Endothelial cell of umbilical vein (primary cell): ENCODE data around the gene NCKAP5. TPM values are rescaled to one million over a fixed set of nuclear protein-coding genes. Genes with fewer than 3 reads are reported as not detected.

Experiments
- BruUV-seq: library from RNA; stranded (reverse); fragments of 400-500 nt; replicated peaks from 2 replicates; lab custom pipeline; 2021; lab: Mats Ljungman, UMichigan
- CTCF ChIA-PET: fragments of 300-600, 350-600 bp; sonication (Branson Sonifier 250); formaldehyde crosslinking; loops from one replicate; lab custom pipeline; 2021; ENCODE audit warnings: antibody characterized with exemption, inconsistent platforms; lab: Charles Lee
- POLR2A ChIA-PET: fragments of 300-600, 350-600 bp; sonication (Branson Sonifier 250); formaldehyde crosslinking; loops from one replicate; lab custom pipeline; 2021; ENCODE audit warnings: antibody characterized with exemption, inconsistent platforms; lab: Charles Lee
- DNase-seq: peaks from one replicate; pipeline ENCODE4 v3.0.0-alpha.2; 2011; ENCODE audit warnings: low read depth, low spot score
- FAIRE-seq: peaks from 2 replicates; lab custom pipeline; 2011; peaks lifted over from hg19 to GRCh38; lab: Jason Lieb, UNC
- H2AFZ ChIP-seq: 2 replicates; pipeline ENCODE4 v1.6.0; 2012; ENCODE audit warnings: low read depth, low read length, control low read depth, inconsistent platforms
- H3K27ac ChIP-seq: 2 replicates; pipeline ENCODE4 v1.5.1; 2011; ENCODE audit warnings: low read depth, mild to moderate bottlenecking, control low read depth, low read length, moderate library complexity; ENCODE audit not compliant: insufficient read depth
- H3K27me3 ChIP-seq, 2 experiments: 2 replicates each; pipeline versions ENCODE4 v1.6.0 to v1.6.1; 2011; ENCODE audit warnings: low read length in 2 of 2, mixed read lengths in 1 of 2; ENCODE audit not compliant: control insufficient read depth in 2 of 2, insufficient read depth in 2 of 2
- H3K36me3 ChIP-seq, 2 experiments: 2 replicates in 1 of 2; 3 replicates in 1 of 2; pipeline ENCODE4 v1.5.1; 2011; ENCODE audit warnings: low read length in 2 of 2, mild to moderate bottlenecking in 1 of 2, moderate library complexity in 1 of 2; ENCODE audit not compliant: control insufficient read depth in 2 of 2, insufficient read depth in 2 of 2; ENCODE audit errors: extremely low read depth in 1 of 2
- H3K4me1 ChIP-seq: 3 replicates; pipeline ENCODE4 v1.5.1; 2011; ENCODE audit warnings: mild to moderate bottlenecking, low read length; ENCODE audit not compliant: control insufficient read depth, insufficient read depth; ENCODE audit errors: extremely low read depth
- H3K4me2 ChIP-seq: 2 replicates; pipeline ENCODE4 v1.6.1; 2011; ENCODE audit warnings: low read length, control low read depth, mixed read lengths; ENCODE audit not compliant: insufficient read depth
- H3K4me3 ChIP-seq, 3 experiments: fragments of 200-600 bp in 1 of 3; sonication (generic), shearing (Covaris generic) in 1 of 3; replicated peaks in 1 of 3; 2 replicates each; pipeline ENCODE4 v1.5.1; 2011 to 2016; ENCODE audit warnings: control low read depth in 3 of 3, low read length in 3 of 3, mild to moderate bottlenecking in 2 of 3, inconsistent platforms in 1 of 3, low read depth in 1 of 3, moderate library complexity in 1 of 3; ENCODE audit not compliant: insufficient read depth in 1 of 3
- H3K79me2 ChIP-seq: 2 replicates; pipeline ENCODE4 v1.6.0; 2012; ENCODE audit warnings: low read length, inconsistent platforms; ENCODE audit not compliant: control insufficient read depth, insufficient read depth
- H3K9ac ChIP-seq: replicated peaks from 2 replicates; pipeline ENCODE3; 2011; ENCODE audit warnings: low read length, control low read depth; ENCODE audit not compliant: insufficient read depth; ENCODE audit errors: extremely low read depth
- H3K9me1 ChIP-seq: replicated peaks from 3 replicates; pipeline ENCODE4 v1.6.0; 2011; ENCODE audit warnings: mild to moderate bottlenecking, low read length; ENCODE audit not compliant: control insufficient read depth, insufficient read depth; ENCODE audit errors: extremely low read depth
- H3K9me3 ChIP-seq: replicated peaks from 2 replicates; pipeline ENCODE4 v1.5.1; 2012; ENCODE audit warnings: low read length, inconsistent platforms; ENCODE audit not compliant: control insufficient read depth, insufficient read depth
- H4K20me1 ChIP-seq: replicated peaks from 2 replicates; pipeline ENCODE3; 2011; ENCODE audit warnings: mild to moderate bottlenecking, low read length; ENCODE audit not compliant: control insufficient read depth, insufficient read depth; ENCODE audit errors: extremely low read depth
- CTCF ChIP-seq, 2 donors: IDR thresholded peaks; 1 replicate in 1 of 2; 2 replicates in 1 of 2; pipeline ENCODE4 v1.5.1; 2011; ENCODE audit warnings: low read length in 2 of 2, mild to moderate bottlenecking in 2 of 2, moderate library complexity in 2 of 2, control low read depth in 1 of 2, inconsistent platforms in 1 of 2, low read depth in 1 of 2; ENCODE audit not compliant: insufficient read depth in 1 of 2; ENCODE audit errors: extremely low read depth in 1 of 2
- EZH2 ChIP-seq: IDR thresholded peaks from 2 replicates; pipeline ENCODE4 v1.6.1; 2012; ENCODE audit warnings: borderline replicate concordance, low read depth, mild to moderate bottlenecking, moderate library complexity, low read length, inconsistent platforms; ENCODE audit not compliant: severe bottlenecking
- FOS ChIP-seq: IDR thresholded peaks from 2 replicates; pipeline ENCODE4 v1.6.1; 2011; ENCODE audit warnings: mild to moderate bottlenecking, low read length, moderate library complexity, borderline replicate concordance; ENCODE audit not compliant: insufficient read depth
- GATA2 ChIP-seq: IDR thresholded peaks from 2 replicates; pipeline ENCODE4 v1.7.0; 2011; ENCODE audit warnings: low read depth, mild to moderate bottlenecking, moderate library complexity, mixed read lengths, low read length; ENCODE audit not compliant: insufficient read length, insufficient read depth
- JUN ChIP-seq: IDR thresholded peaks from 2 replicates; pipeline ENCODE4 v1.6.1; 2011; ENCODE audit warnings: borderline replicate concordance, low read depth; ENCODE audit not compliant: insufficient read length, insufficient read depth
- MAX ChIP-seq: IDR thresholded peaks from 2 replicates; pipeline ENCODE4 v1.6.1; 2011; ENCODE audit not compliant: insufficient read depth, insufficient read length
- MYC ChIP-seq: IDR thresholded peaks from one replicate; pipeline ENCODE4 v1.6.1; 2011; ENCODE audit warnings: mild to moderate bottlenecking, low read depth, low read length
- POLR2A ChIP-seq: IDR thresholded peaks from 2 replicates; pipeline ENCODE4 v1.6.1; 2012; ENCODE audit warnings: low read depth, mild to moderate bottlenecking, control low read depth, low read length
- POLR2AphosphoS5 ChIP-seq: IDR thresholded peaks from 2 replicates; pipeline ENCODE4 v1.6.1; 2012; ENCODE audit warnings: low read depth, mild to moderate bottlenecking, control low read depth, low read length, moderate library complexity; ENCODE audit not compliant: insufficient read depth
- dilution Hi-C: fragments of 300-500 bp; cut with MboI; formaldehyde crosslinking; loops from one replicate; pipeline ENCODE4 v1.15.0; 2019; ENCODE audit warnings: low sequenced_read_pairs; ENCODE audit not compliant: extremely low pct_ligation_motif_present
- intact Hi-C: fragments of 100-400 bp; cut with micrococcal nuclease; formaldehyde crosslinking; loops from one replicate; pipeline ENCODE4 v1.10.0; 2022
- polyA plus RNA-seq, 4 experiments: library from polyadenylated mRNA; depleted of rRNA in 3 of 4; stranded (reverse) in 3 of 4; unstranded in 1 of 4; fragments of >200 nt; gene quantifications; 2 replicates each; pipeline versions ENCODE4 v1.2.1 to v1.2.3, GENCODE V29; 2011 to 2012; ENCODE audit warnings: missing spikeins in 1 of 4
- total RNA-seq: library from RNA; stranded (reverse); gene quantifications from 2 replicates; pipeline ENCODE4 v1.2.3, GENCODE V29; 2021

The NCKAP5 gene
- total and polyA plus RNA-seq, 2 donors (not counting 3 experiments of a cell fraction or from before 2014, with no cell fraction given), result 0.47 to 3.3 TPM

DNA sequence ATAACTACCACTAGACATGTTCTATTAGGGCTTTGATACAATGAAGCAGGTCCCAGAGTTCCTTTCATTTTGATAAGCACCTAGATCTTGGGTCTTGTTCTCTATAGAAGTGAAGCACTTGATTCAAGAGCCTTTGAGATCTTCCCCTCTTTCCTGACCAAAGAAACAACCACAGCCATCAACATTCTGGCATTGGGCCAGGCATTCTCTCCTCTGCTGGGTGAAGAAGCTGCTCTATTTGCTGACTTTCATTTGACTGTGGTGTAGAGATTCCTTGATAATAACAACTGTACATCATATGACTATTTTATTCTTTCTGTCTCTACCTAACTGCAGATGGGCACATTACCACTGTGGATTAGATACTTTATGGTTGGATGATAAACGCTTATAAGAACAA, 801.7 kb downstream of the NCKAP5 start:
- no peak overlapping the region for H3K9ac ChIP-seq
- no peaks in the 10 kb centered on the region for H3K4me1 ChIP-seq
- dilution Hi-C loops, result no loop called here
- no peaks in the 10 kb centered on the region for H3K27me3 ChIP-seq
- DNase-seq (no peak), FAIRE-seq (no peak)
- H3K36me3 ChIP-seq, result no peaks in the 10 kb centered on the region
- H3K9me3 ChIP-seq, result no peaks in the 10 kb centered on the region
- H4K20me1 ChIP-seq, result no peaks in the 10 kb centered on the region
- ChIA-PET CTCF (no interaction called here), POLR2A (no interaction called here)
- no peak overlapping the region for H3K4me3 ChIP-seq
- no peak overlapping the region for H3K4me2 ChIP-seq
- TF ChIP-seq MYC (no peak), GATA2 (no peak), MAX (no peak), POLR2A (no peak), FOS (no peak), CTCF (IDR thresholded peaks at IDR 0.05; ENCODE audit: extremely low read depth in 1 of 2, insufficient read depth in 1 of 2, low read depth in 1 of 2, low read length in 2 of 2) (no peak), EZH2 (no peak), POLR2AphosphoS5 (no peak), JUN (no peak)
- no peak overlapping the region for H2AFZ ChIP-seq
- no peaks in the 10 kb centered on the region for H3K79me2 ChIP-seq
- no peak overlapping the region for H3K27ac ChIP-seq
- intact Hi-C loops, result no loop called here
- no TSS peak for BruUV-seq
- no peaks in the 10 kb centered on the region for H3K9me1 ChIP-seq
